OCI-LY7 (cell line): ENCODE data around the gene MUC4. TPM values are rescaled to one million over a fixed set of nuclear protein-coding genes. Genes with fewer than 3 reads are reported as not detected.
"Not testable (repeated sequence)": the region's sequence is repeated elsewhere in the genome, so short reads cannot be mapped to it uniquely, and the experiment has no call there.

Source experiments
- BruUV-seq: library from RNA; stranded (reverse); fragments of 400-500 nt; replicated peaks from 2 replicates; lab custom pipeline; 2021; lab: Mats Ljungman, UMichigan
- CTCF ChIA-PET: fragments of 300-600 bp; sonication (Branson Sonifier 250); formaldehyde crosslinking; loops from one replicate; lab custom pipeline; 2022; ENCODE audit warnings: antibody characterized with exemption; ENCODE audit not compliant: unreplicated experiment; lab: Charles Lee
- POLR2A ChIA-PET: fragments of 300-600 bp; sonication (Branson Sonifier 250); formaldehyde crosslinking; loops from one replicate; lab custom pipeline; 2022; ENCODE audit warnings: antibody characterized with exemption; lab: Charles Lee
- DNase-seq: peaks from one replicate; pipeline ENCODE4 v3.0.0-alpha.2; 2015; ENCODE audit warnings: low spot score
- H2AFZ ChIP-seq: fragments of 200-600 bp; sonication (generic), shearing (Covaris generic); 2 replicates; pipeline ENCODE4 v1.6.1; 2014; ENCODE audit warnings: mild to moderate bottlenecking, antibody characterized with exemption, low read length, moderate library complexity
- H3K27ac ChIP-seq: fragments of 200-600 bp; sonication (generic); 2 replicates; pipeline ENCODE4 v1.5.1; 2014; ENCODE audit warnings: mixed run types, low read depth, mild to moderate bottlenecking, moderate library complexity, low read length, inconsistent platforms; ENCODE audit not compliant: poor library complexity, severe bottlenecking
- H3K36me3 ChIP-seq: fragments of 200-600 bp; sonication (generic); 2 replicates; pipeline ENCODE4 v1.6.1; 2014; ENCODE audit warnings: mild to moderate bottlenecking, antibody characterized with exemption, low read length, moderate library complexity, mixed read lengths; ENCODE audit not compliant: insufficient read depth
- H3K4me1 ChIP-seq: fragments of 200-600 bp; sonication (generic); 2 replicates; pipeline ENCODE4 v1.5.1; 2014; ENCODE audit warnings: mild to moderate bottlenecking, low read length; ENCODE audit not compliant: insufficient read depth, poor library complexity, severe bottlenecking
- H3K4me2 ChIP-seq: fragments of 200-600 bp; sonication (generic); 2 replicates; pipeline ENCODE4 v1.6.1; 2014; ENCODE audit warnings: mild to moderate bottlenecking, low read length
- H3K4me3 ChIP-seq: fragments of 200-600 bp; sonication (generic); 2 replicates; pipeline ENCODE4 v1.5.1; 2014; ENCODE audit warnings: mild to moderate bottlenecking, low read depth, low read length; ENCODE audit not compliant: poor library complexity, severe bottlenecking
- H3K79me2 ChIP-seq: fragments of 200-600 bp; sonication (generic); 2 replicates; pipeline ENCODE4 v1.6.1; 2016; ENCODE audit warnings: low read depth, mild to moderate bottlenecking, low read length, moderate library complexity, mixed read lengths; ENCODE audit not compliant: insufficient read depth
- H3K9me2 ChIP-seq: fragments of 200-600 bp; sonication (generic); 2 replicates; pipeline ENCODE4 v1.6.1; 2016; ENCODE audit warnings: mild to moderate bottlenecking, low read length, mixed read lengths; ENCODE audit not compliant: insufficient read depth
- H3K9me3 ChIP-seq: fragments of 200-600 bp; sonication (generic); 2 replicates; pipeline ENCODE4 v1.6.1; 2014; ENCODE audit warnings: mild to moderate bottlenecking, mixed run types, low read length, mixed read lengths
- H4K20me1 ChIP-seq: fragments of 200-600 bp; sonication (generic); 2 replicates; pipeline ENCODE4 v1.6.1; 2014; ENCODE audit warnings: mild to moderate bottlenecking, antibody characterized with exemption, low read length, moderate library complexity, mixed read lengths; ENCODE audit not compliant: insufficient read depth
- CTCF ChIP-seq: fragments of 200-600 bp; sonication (generic); conservative IDR thresholded peaks from 2 replicates; pipeline ENCODE4 v1.5.1; 2014; ENCODE audit warnings: mild to moderate bottlenecking, antibody characterized with exemption, low read length, moderate library complexity, mixed read lengths
- EZH2phosphoT487 ChIP-seq: fragments of 200-600 bp; sonication (generic); IDR thresholded peaks from 2 replicates; pipeline ENCODE4 v1.6.1; 2018; ENCODE audit warnings: low read depth, borderline replicate concordance, mild to moderate bottlenecking, mixed run types, antibody characterized with exemption, low read length, moderate library complexity, mixed read lengths
- intact Hi-C: fragments of 100-400 bp; cut with micrococcal nuclease; formaldehyde crosslinking; loops from one replicate; pipeline ENCODE4 v1.10.0; 2022; ENCODE audit not compliant: unreplicated experiment
- total RNA-seq, 2 experiments: library from RNA; depleted of rRNA in 1 of 2; stranded (reverse); fragments of >200 nt in 1 of 2; shearing (Covaris generic) in 1 of 2; gene quantifications; 2 replicates each; pipeline ENCODE4 v1.2.3, GENCODE V29; 2014 to 2022

Gene MUC4
- total RNA-seq, 2 experiments from 2014 or later: 0.03 to 0.42 TPM

GRCh38 chr3:195806211-195806915 is 5.4 kb downstream of the MUC4 start:
- Histone ChIP-seq H3K79me2 (no peaks in the 10 kb centered on the region), H3K4me3 (no peak overlapping the region), H3K9me2 (no peaks in the 10 kb centered on the region), H3K4me1 (peaks cover 44% of the 10 kb centered on the region), H3K27ac (no peak overlapping the region), H2AFZ (peak overlapping the region; percentile 14; the same call in 1 of the 2 replicates), H4K20me1 (no peaks in the 10 kb centered on the region), H3K4me2 (no peak overlapping the region), H3K9me3 (no peaks in the 10 kb centered on the region), H3K36me3 (no peaks in the 10 kb centered on the region)
- TF ChIP-seq CTCF (no peak), EZH2phosphoT487 (no peak)
- ChIA-PET CTCF (no interaction called here), POLR2A (no interaction called here)
- intact Hi-C loops: no loop called here
- peak; percentile 30 for DNase-seq
- BruUV-seq: no TSS peak

GRCh38 chr3:195805588-195805987 is 6.1 kb downstream of the MUC4 start:
- H3K4me2 ChIP-seq, intact Hi-C loops, BruUV-seq: not testable (repeated sequence)

GRCh38 chr3:195805181-195805580 is 6.5 kb downstream of the MUC4 start:
- no TSS peak for BruUV-seq
- ChIA-PET POLR2A (no interaction called here), CTCF (interaction anchor here (0.7 kb wide), 1 partner anchor 13 kb away, joined by 6 read pairs; no protein-coding TSS in a partner anchor)
- H3K79me2 ChIP-seq: no peaks in the 10 kb centered on the region
- no peaks in the 10 kb centered on the region for H4K20me1 ChIP-seq
- H3K4me2 ChIP-seq: no peak overlapping the region
- H3K4me1 ChIP-seq: peaks cover 44% of the 10 kb centered on the region
- H3K4me3 ChIP-seq: no peak overlapping the region
- intact Hi-C loops: no loop called here
- no peaks in the 10 kb centered on the region for H3K9me2 ChIP-seq
- H3K36me3 ChIP-seq: no peaks in the 10 kb centered on the region
- no peaks in the 10 kb centered on the region for H3K9me3 ChIP-seq
- H2AFZ ChIP-seq: no peak overlapping the region
- TF ChIP-seq CTCF (no peak), EZH2phosphoT487 (no peak)
- H3K27ac ChIP-seq: no peak overlapping the region
- DNase-seq: no peak

More at GRCh38 chr3:195805588-195805987, 6.1 kb downstream of the MUC4 start:
- POLR2A ChIA-PET, H4K20me1 ChIP-seq, CTCF ChIA-PET, H3K27ac ChIP-seq, H3K36me3 ChIP-seq, H3K9me2 ChIP-seq, DNase-seq, H2AFZ ChIP-seq, H3K79me2 ChIP-seq, H3K4me3 ChIP-seq, H3K9me3 ChIP-seq: not testable (repeated sequence)
- H3K4me1 ChIP-seq: peaks cover 44% of the 10 kb centered on the region
